HG03103 (cell line): ENCODE data around the gene GALNT8.

Experiments
- ATAC-seq: cut with Tn5 transposase; IDR thresholded peaks from one replicate; pipeline ENCODE4 v1.9.1; 2021; ENCODE audit warnings: low read depth; ENCODE audit not compliant: unreplicated experiment

The GALNT8 gene

GRCh38 chr12:4796216-4796615 is 76.0 kb downstream of the GALNT8 start:
- no peak for ATAC-seq

GRCh38 chr12:4796694-4797482 is 76.7 kb downstream of the GALNT8 start:
- no peak for ATAC-seq

GRCh38 chr12:4800555-4800954 is 80.4 kb downstream of the GALNT8 start:
- ATAC-seq = no peak

DNA sequence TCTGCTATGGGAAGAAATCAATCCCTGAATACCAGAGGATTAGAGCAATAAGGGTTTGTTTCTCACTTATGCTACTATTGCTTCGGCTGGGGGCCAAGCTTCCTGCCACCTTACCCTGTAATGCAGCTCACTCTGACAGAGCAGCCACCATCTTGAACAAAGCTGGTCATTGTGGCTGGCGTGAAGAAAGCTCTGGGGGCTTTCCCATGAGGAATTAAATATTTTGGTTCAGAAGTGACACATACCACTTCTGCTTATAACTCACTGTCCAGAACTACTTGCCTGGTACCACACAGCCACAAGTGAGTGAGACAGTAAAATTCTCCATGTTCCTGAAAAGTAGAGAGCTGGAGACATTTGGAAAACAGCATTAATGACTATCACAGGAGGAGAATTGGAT is 82.6 kb downstream of the GALNT8 start:
- no peak for ATAC-seq

DNA sequence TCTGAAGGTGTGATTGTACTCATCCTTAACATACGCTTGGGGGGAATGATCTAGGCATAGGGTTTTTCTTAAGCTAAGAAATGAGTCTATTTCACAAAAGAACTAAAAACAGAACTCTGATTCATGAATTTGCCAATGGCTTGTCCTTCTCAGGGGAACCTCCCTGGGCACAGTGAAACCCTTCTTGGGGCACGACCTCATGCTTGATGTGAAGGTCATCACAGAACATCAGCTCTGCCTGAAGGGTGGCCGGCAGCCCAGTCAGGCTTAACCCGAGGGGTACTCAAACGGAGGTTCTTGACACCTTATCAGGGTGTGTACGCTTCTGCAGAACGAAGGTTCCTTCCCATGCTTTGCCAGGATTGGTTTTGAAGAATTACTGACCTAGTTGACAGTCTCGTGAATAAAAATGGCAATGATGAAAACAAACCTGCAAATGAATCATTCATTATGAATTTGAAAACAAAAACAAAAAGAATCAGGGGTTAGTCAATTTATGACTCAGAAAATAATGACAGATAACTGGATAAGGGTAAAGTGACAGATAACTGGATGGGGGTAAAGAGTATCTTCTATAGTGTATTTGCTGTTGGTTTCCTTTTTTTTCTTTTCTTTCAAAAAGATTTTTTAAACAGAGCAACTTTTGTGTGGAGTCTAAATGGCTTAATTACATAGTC is 86.4 kb downstream of the GALNT8 start:
- no peak for ATAC-seq

GRCh38 chr12:4807116-4807783 is 87.0 kb downstream of the GALNT8 start:
- no peak for ATAC-seq

DNA sequence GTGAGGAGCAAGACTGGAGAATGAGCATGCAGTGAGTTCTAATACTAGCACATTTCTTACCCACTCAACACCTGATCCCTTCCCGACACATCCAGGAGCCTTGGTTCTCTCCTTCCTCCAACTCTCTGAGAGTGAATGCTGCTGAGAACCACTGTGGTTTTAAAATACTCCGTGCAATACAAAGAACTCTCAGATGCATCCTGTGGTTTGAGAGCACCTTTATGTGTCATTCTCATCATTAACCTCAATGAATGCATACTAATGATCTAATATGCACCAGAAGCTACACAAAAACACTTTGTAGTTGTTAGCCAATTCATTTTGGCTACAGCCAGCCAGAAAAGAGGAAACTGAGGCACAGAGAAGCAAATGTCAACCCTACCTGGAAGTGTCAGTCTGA is 87.6 kb downstream of the GALNT8 start:
- no peak for ATAC-seq

- no peak for ATAC-seq
These were observed 88.8 kb downstream of the GALNT8 start for GRCh38 chr12:4809013-4809448.

- ATAC-seq = no peak
These were observed 89.4 kb downstream of the GALNT8 start for GRCh38 chr12:4809449-4810218.

- no peak for ATAC-seq
These were observed 90.0 kb downstream of the GALNT8 start for GRCh38 chr12:4810219-4810671.

DNA sequence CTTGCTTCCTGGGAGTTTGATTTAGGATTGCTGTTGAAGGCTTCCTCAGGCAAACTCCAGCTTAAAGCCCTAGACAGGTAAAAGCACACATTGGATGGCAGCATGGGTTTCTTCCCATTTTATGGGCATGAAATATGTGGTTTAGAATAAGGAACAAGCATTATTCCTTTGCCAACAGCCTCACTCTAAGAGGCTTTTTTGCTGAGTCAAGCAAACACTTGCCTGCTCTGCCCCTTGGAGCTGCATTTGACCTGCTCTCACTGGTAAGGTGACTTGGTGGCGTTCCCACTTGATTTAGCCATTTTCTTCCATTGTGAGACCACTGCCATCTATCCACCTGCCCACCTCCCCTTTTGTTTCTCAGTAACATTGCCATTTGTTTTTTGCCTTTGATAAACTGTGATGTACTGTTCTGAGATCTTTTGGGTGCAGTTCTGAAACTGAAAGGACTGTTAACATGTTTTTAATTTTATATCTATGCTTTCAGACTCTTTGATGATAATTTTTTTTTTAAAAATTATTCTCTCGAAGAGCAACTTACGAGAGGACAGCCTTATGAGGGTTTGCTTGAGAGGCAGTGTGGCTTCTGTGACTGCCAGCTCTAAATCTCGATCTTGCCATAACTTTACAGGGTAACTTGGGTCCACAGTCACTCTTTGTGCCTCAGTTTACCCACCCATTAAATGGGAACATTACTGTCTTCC is 92.6 kb downstream of the GALNT8 start:
- no peak for ATAC-seq

GRCh38 chr12:4813741-4814140 is 93.5 kb downstream of the GALNT8 start:
- ATAC-seq = no peak

- ATAC-seq = no peak
These were observed 94.3 kb downstream of the GALNT8 start for GRCh38 chr12:4814485-4814884.

- ATAC-seq = no peak
These were observed 96.7 kb downstream of the GALNT8 start for GRCh38 chr12:4816744-4817525.

DNA sequence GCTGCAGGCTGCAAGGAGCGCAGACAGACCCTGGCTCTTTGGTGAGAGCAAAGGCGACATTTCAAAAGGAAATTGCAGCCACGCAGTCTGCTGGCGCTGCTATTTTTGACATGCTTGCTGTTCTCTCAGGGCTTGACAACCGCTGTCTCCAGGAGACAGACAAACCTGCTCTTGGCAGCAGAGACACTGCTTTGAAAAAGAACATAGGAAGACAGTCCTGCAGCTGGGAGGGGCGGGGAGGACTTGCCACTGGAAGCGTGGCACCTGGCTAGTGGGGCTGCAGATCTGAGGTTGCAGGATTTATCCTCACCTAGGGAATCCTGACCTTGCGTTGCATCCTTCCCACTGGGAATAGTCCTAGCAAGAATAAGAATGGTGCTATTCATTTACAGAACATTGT is 97.7 kb downstream of the GALNT8 start:
- ATAC-seq = no peak

- ATAC-seq = no peak
These were observed 99.5 kb downstream of the GALNT8 start for GRCh38 chr12:4819654-4820053.

DNA sequence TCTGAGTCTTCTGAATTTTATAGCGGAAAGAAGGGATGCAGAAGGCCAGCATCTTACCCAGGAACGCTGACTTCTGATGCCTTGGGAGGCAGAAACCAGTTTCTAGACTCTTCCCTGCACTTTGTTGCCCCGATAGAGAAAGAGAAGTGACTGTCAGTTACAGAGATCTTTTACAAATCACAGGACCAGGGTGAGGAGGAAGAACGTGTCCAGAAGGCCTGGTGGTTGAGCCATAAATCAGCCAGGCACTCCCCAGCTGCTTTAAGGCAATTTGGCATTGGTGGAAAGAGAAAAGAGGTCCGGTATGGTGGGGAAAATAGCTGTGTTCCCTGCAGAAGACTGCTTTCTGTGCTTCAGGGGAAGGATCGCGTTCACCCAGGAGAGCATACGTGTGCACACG is 100.8 kb downstream of the GALNT8 start:
- ATAC-seq = no peak
